ENCODE results near the gene UGT1A8.

Gene UGT1A8

DNA sequence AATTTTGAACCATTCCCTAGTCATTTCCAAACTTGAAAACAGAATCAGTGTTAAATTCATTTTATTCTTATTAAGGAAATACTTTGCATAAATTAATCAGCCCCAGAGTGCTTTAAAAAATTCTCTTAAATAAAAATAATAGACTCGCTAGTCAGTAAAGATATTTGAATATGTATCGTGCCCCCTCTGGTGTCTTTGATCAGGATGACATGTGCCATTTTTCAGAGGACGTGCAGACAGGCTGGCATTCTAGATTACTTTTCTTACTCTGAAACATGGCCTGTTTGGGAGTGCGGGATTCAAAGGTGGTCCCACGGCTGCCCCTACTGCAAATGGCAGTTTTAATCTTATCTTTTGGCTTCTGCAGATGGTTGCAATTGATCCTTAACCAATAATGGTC lies 155.2 kb downstream of the UGT1A8 start:
- TF ChIP-seq EZH2phosphoT487 (IDR thresholded peaks at IDR 0.05; ENCODE audit: borderline replicate concordance), result no peak
- TF ChIP-seq, protein P1, sequence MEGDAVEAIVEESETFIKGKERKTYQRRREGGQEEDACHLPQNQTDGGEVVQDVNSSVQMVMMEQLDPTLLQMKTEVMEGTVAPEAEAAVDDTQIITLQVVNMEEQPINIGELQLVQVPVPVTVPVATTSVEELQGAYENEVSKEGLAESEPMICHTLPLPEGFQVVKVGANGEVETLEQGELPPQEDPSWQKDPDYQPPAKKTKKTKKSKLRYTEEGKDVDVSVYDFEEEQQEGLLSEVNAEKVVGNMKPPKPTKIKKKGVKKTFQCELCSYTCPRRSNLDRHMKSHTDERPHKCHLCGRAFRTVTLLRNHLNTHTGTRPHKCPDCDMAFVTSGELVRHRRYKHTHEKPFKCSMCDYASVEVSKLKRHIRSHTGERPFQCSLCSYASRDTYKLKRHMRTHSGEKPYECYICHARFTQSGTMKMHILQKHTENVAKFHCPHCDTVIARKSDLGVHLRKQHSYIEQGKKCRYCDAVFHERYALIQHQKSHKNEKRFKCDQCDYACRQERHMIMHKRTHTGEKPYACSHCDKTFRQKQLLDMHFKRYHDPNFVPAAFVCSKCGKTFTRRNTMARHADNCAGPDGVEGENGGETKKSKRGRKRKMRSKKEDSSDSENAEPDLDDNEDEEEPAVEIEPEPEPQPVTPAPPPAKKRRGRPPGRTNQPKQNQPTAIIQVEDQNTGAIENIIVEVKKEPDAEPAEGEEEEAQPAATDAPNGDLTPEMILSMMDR (conservative IDR thresholded peaks at IDR 0.05; ENCODE audit: low read length), result peak; percentile 37
- Histone ChIP-seq H3K36me3 (ENCODE audit: insufficient read depth, low read length) (no peaks in the 10 kb centered on the region), H3K9ac (ENCODE audit: low read depth, low read length, poor library complexity, severe bottlenecking) (no peak overlapping the region), H3K9me3 (ENCODE audit: insufficient read depth, low read depth, low read length) (no peaks in the 10 kb centered on the region), H3K79me2 (ENCODE audit: insufficient read depth, low read length) (no peaks in the 10 kb centered on the region), H3K4me3 (ENCODE audit: low read length, poor library complexity, severe bottlenecking) (no peak overlapping the region), H3F3A (ENCODE audit: low read depth) (no peaks in the 10 kb centered on the region), H3K9me2 (replicated peaks; ENCODE audit: low read depth, low read length) (no peaks in the 10 kb centered on the region), H2AFZ (ENCODE audit: low read length) (no peak overlapping the region), H4K20me1 (ENCODE audit: insufficient read depth, low read length, poor library complexity, severe bottlenecking) (no peaks in the 10 kb centered on the region), H3K4me1 (ENCODE audit: insufficient read depth, low read length, poor library complexity, severe bottlenecking) (no peaks in the 10 kb centered on the region), H3K27me3 (ENCODE audit: insufficient read depth, low read length, poor library complexity, severe bottlenecking) (no peaks in the 10 kb centered on the region), H3K4me2 (ENCODE audit: low read depth, low read length, poor library complexity, severe bottlenecking) (no peak overlapping the region)

- Histone ChIP-seq H3K4me1 (ENCODE audit: insufficient read depth, low read length, poor library complexity, severe bottlenecking) (no peaks in the 10 kb centered on the region), H3F3A (ENCODE audit: low read depth) (no peaks in the 10 kb centered on the region), H3K9me3 (ENCODE audit: insufficient read depth, low read depth, low read length) (no peaks in the 10 kb centered on the region), H3K79me2 (ENCODE audit: insufficient read depth, low read length) (no peaks in the 10 kb centered on the region), H3K4me3 (ENCODE audit: low read length, poor library complexity, severe bottlenecking) (no peak overlapping the region), H4K20me1 (ENCODE audit: insufficient read depth, low read length, poor library complexity, severe bottlenecking) (no peaks in the 10 kb centered on the region), H3K9ac (ENCODE audit: low read depth, low read length, poor library complexity, severe bottlenecking) (no peak overlapping the region), H3K36me3 (ENCODE audit: insufficient read depth, low read length) (no peaks in the 10 kb centered on the region), H3K4me2 (ENCODE audit: low read depth, low read length, poor library complexity, severe bottlenecking) (no peak overlapping the region), H2AFZ (ENCODE audit: low read length) (no peak overlapping the region), H3K27me3 (ENCODE audit: insufficient read depth, low read length, poor library complexity, severe bottlenecking) (no peaks in the 10 kb centered on the region), H3K9me2 (replicated peaks; ENCODE audit: low read depth, low read length) (no peaks in the 10 kb centered on the region)
- TF ChIP-seq, protein P1 (conservative IDR thresholded peaks at IDR 0.05; ENCODE audit: low read length), result no peak
- no peak for TF ChIP-seq EZH2phosphoT487 (IDR thresholded peaks at IDR 0.05; ENCODE audit: borderline replicate concordance)
These were observed 156.4 kb downstream of the UGT1A8 start for GRCh38 chr2:233773854-233774253.

DNA sequence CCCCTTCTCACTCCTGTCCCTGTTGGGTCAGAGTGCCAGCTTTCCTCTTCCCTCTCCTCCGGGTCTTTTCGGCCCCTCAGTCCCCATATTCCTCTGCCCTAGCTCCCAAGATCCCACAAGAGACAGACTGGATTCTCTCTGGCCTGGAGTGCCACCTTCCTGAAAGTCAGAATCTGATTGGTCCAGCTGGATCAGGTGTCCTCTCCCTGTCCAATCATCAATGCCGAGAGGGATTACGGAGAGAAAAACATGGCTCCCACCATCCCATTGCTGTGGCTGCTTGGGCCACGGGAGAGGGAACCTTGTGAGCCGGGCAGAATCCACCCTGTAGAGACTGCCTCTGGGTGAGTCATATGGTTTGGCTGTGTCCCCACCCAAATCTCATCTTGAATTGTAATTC lies 158.0 kb downstream of the UGT1A8 start:
- no peak overlapping the region for H2AFZ ChIP-seq (ENCODE audit: low read length)
- H3K9me2 ChIP-seq (replicated peaks; ENCODE audit: low read depth, low read length), result no peaks in the 10 kb centered on the region
- TF ChIP-seq EZH2phosphoT487 (IDR thresholded peaks at IDR 0.05; ENCODE audit: borderline replicate concordance), result no peak
- TF ChIP-seq, protein P1 (conservative IDR thresholded peaks at IDR 0.05; ENCODE audit: low read length), result no peak
- no peaks in the 10 kb centered on the region for H4K20me1 ChIP-seq (ENCODE audit: insufficient read depth, low read length, poor library complexity, severe bottlenecking)
- H3K9me3 ChIP-seq (ENCODE audit: insufficient read depth, low read depth, low read length), result no peaks in the 10 kb centered on the region
- no peak overlapping the region for H3K9ac ChIP-seq (ENCODE audit: low read depth, low read length, poor library complexity, severe bottlenecking)
- H3K4me1 ChIP-seq (ENCODE audit: insufficient read depth, low read length, poor library complexity, severe bottlenecking), result no peaks in the 10 kb centered on the region
- H3K27me3 ChIP-seq (ENCODE audit: insufficient read depth, low read length, poor library complexity, severe bottlenecking), result no peaks in the 10 kb centered on the region
- H3K36me3 ChIP-seq (ENCODE audit: insufficient read depth, low read length), result no peaks in the 10 kb centered on the region
- H3K79me2 ChIP-seq (ENCODE audit: insufficient read depth, low read length), result no peaks in the 10 kb centered on the region
- no peak overlapping the region for H3K4me3 ChIP-seq (ENCODE audit: low read length, poor library complexity, severe bottlenecking)
- H3K4me2 ChIP-seq (ENCODE audit: low read depth, low read length, poor library complexity, severe bottlenecking), result no peak overlapping the region
- H3F3A ChIP-seq (ENCODE audit: low read depth), result no peaks in the 10 kb centered on the region
